SK-N-MC (cell line): Measurements from ENCODE around the gene ZFP69B.

Experiments used
- DNase-seq: peaks from one replicate; pipeline ENCODE4 v3.0.0-alpha.2; 2011; ENCODE audit warnings: low read depth, low spot score
- H3K27ac ChIP-seq: fragments of 200-600 bp; sonication (generic); 2 replicates; pipeline ENCODE4 v1.5.1; 2016; ENCODE audit warnings: mixed run types
- H3K36me3 ChIP-seq: fragments of 200-600 bp; sonication (generic); 2 replicates; pipeline ENCODE4 v1.6.1; 2017; ENCODE audit warnings: antibody characterized with exemption, low read length, mixed read lengths; ENCODE audit not compliant: insufficient read depth
- H3K4me3 ChIP-seq: fragments of 200-600 bp; sonication (generic); 2 replicates; pipeline ENCODE4 v1.5.1; 2016
- H3K9ac ChIP-seq: fragments of 200-600 bp; sonication (generic); 2 replicates; pipeline ENCODE4 v1.8.0; 2017; ENCODE audit warnings: mixed run types, mixed read lengths; ENCODE audit not compliant: insufficient read length
- H3K9me3 ChIP-seq: fragments of 200-600 bp; sonication (generic); 2 replicates; pipeline ENCODE4 v1.6.1; 2017; ENCODE audit warnings: low read depth, mild to moderate bottlenecking, antibody characterized with exemption, low read length, moderate library complexity, mixed read lengths
- EZH2 ChIP-seq: fragments of 200-600 bp; sonication (generic); IDR thresholded peaks from one replicate; pipeline ENCODE4 v1.6.1; 2017; ENCODE audit warnings: antibody characterized with exemption
- FOXP2 ChIP-seq: optimal IDR thresholded peaks from 2 replicates; pipeline ENCODE3; 2011; ENCODE audit warnings: mild to moderate bottlenecking, moderate library complexity; ENCODE audit not compliant: insufficient read depth; ENCODE audit errors: extremely low read length, control extremely low read depth
- POLR2AphosphoS5 ChIP-seq: IDR thresholded peaks from 2 replicates; pipeline ENCODE4 v1.6.1; 2012; ENCODE audit warnings: mild to moderate bottlenecking, low read depth, low read length, borderline replicate concordance

ZFP69B gene

GRCh38 chr1:40425198-40425597, 25.1 kb upstream of the ZFP69B start:
- Histone ChIP-seq H3K9me3 (no peaks in the 10 kb centered on the region), H3K4me3 (no peak overlapping the region), H3K27ac (no peak overlapping the region), H3K36me3 (no peaks in the 10 kb centered on the region), H3K9ac (no peak overlapping the region)
- DNase-seq, result no peak
- TF ChIP-seq EZH2 (no peak), POLR2AphosphoS5 (no peak), FOXP2 (no peak)

- no peak for DNase-seq
- no peak for TF ChIP-seq POLR2AphosphoS5
- no peak for TF ChIP-seq EZH2
- no peak for TF ChIP-seq FOXP2
- no peak overlapping the region for H3K4me3 ChIP-seq
- 0 out of 2 replicates have a peak, but pooled peaks cover 2% of the 10 kb centered on the region for H3K9me3 ChIP-seq
- no peak overlapping the region for H3K9ac ChIP-seq
- H3K27ac ChIP-seq, result no peak overlapping the region
- no peaks in the 10 kb centered on the region for H3K36me3 ChIP-seq
Measured at GRCh38 chr1:40431385-40431784, 18.9 kb upstream of the ZFP69B start.

GRCh38 chr1:40432644-40433390, 17.5 kb upstream of the ZFP69B start:
- Histone ChIP-seq H3K9ac (no peak overlapping the region), H3K27ac (no peak overlapping the region), H3K4me3 (no peak overlapping the region), H3K9me3 (0 out of 2 replicates have a peak, but pooled peaks cover 2% of the 10 kb centered on the region), H3K36me3 (no peaks in the 10 kb centered on the region)
- DNase-seq, result no peak
- no peak for TF ChIP-seq FOXP2

- no peak for DNase-seq
- Histone ChIP-seq H3K9me3 (0 out of 2 replicates have a peak, but pooled peaks cover 2% of the 10 kb centered on the region), H3K36me3 (no peaks in the 10 kb centered on the region), H3K9ac (no peak overlapping the region), H3K4me3 (no peak overlapping the region), H3K27ac (no peak overlapping the region)
- TF ChIP-seq POLR2AphosphoS5 (no peak), EZH2 (no peak), FOXP2 (no peak)
Measured at GRCh38 chr1:40435471-40435870, 14.8 kb upstream of the ZFP69B start.

GRCh38 chr1:40435876-40436275, 14.4 kb upstream of the ZFP69B start:
- H3K27ac ChIP-seq, result no peak overlapping the region
- DNase-seq, result no peak
- H3K9ac ChIP-seq, result no peak overlapping the region
- H3K9me3 ChIP-seq, result 0 out of 2 replicates have a peak, but pooled peaks cover 2% of the 10 kb centered on the region
- no peak overlapping the region for H3K4me3 ChIP-seq
- TF ChIP-seq EZH2, result no peak
- H3K36me3 ChIP-seq, result no peaks in the 10 kb centered on the region

GRCh38 chr1:40438391-40439015, 11.8 kb upstream of the ZFP69B start:
- Histone ChIP-seq H3K9me3 (no peaks in the 10 kb centered on the region), H3K36me3 (no peaks in the 10 kb centered on the region), H3K4me3 (no peak overlapping the region), H3K27ac (no peak overlapping the region), H3K9ac (no peak overlapping the region)
- TF ChIP-seq FOXP2, result no peak
- DNase-seq, result no peak

- DNase-seq, result no peak
Measured at GRCh38 chr1:40439247-40439646, 11.0 kb upstream of the ZFP69B start.

GRCh38 chr1:40450495-40451237, 390 bp downstream of the ZFP69B start:
- Histone ChIP-seq H3K4me3 (peak overlapping the region; percentile 87), H3K9me3 (peaks cover 13% of the 10 kb centered on the region; the same call in 1 of the 2 replicates), H3K27ac (peak overlapping the region; percentile 81), H3K36me3 (peaks cover 19% of the 10 kb centered on the region), H3K9ac (peak overlapping the region; percentile 82)
- TF ChIP-seq POLR2AphosphoS5, result no peak
- TF ChIP-seq EZH2, result no peak
- TF ChIP-seq FOXP2, result no peak
- DNase-seq, result no peak

More at GRCh38 chr1:40439247-40439646, 11.0 kb upstream of the ZFP69B start:
- no peak overlapping the region for H3K4me3 ChIP-seq
- H3K9ac ChIP-seq, result no peak overlapping the region
- H3K36me3 ChIP-seq, result no peaks in the 10 kb centered on the region
- H3K9me3 ChIP-seq, result no peaks in the 10 kb centered on the region
- no peak for TF ChIP-seq EZH2
- TF ChIP-seq FOXP2, result no peak
- H3K27ac ChIP-seq, result no peak overlapping the region

GRCh38 chr1:40451238-40451585, 936 bp downstream of the ZFP69B start:
- Histone ChIP-seq H3K36me3 (peaks cover 23% of the 10 kb centered on the region), H3K9me3 (peaks cover 13% of the 10 kb centered on the region; the same call in 1 of the 2 replicates), H3K9ac (no peak overlapping the region), H3K4me3 (peak overlapping the region; percentile 87), H3K27ac (no peak overlapping the region)
- TF ChIP-seq POLR2AphosphoS5 (no peak), FOXP2 (no peak)
- no peak for DNase-seq
